Lower leg skin (tissue), 4 donors: ENCODE measurements around the gene ACAN. TPM values are rescaled to one million over a fixed set of nuclear protein-coding genes. Genes with fewer than 3 reads are reported as not detected.
A peak's percentile ranks its signal among the peaks of the same experiment; 100 is the strongest.

Experiments
- DNase-seq, 2 donors: peaks; one replicate each; pipeline ENCODE4 v3.0.0-alpha.2; 2019; ENCODE audit warnings: low spot score in 2 of 2
- H3K4me3 ChIP-seq: fragments of 200-600 bp; sonication (generic); 2 replicates; pipeline ENCODE4 v1.5.1; 2017; ENCODE audit warnings: mild to moderate bottlenecking, low read depth; ENCODE audit not compliant: poor library complexity, severe bottlenecking
- CTCF ChIP-seq, 3 donors: fragments of 450-650 bp; IDR thresholded peaks; one replicate each; pipeline ENCODE4 v1.5.1; 2016; ENCODE audit warnings: antibody characterized with exemption in 3 of 3, mild to moderate bottlenecking in 3 of 3, moderate library complexity in 2 of 3
- POLR2A ChIP-seq, 2 donors: fragments of 450-650 bp; IDR thresholded peaks; one replicate each; pipeline ENCODE4 v1.6.1; 2016 to 2017; ENCODE audit warnings: antibody characterized with exemption in 2 of 2, mild to moderate bottlenecking in 1 of 2, moderate library complexity in 1 of 2
- WGBS, 2 donors: methylation state at CpG; one replicate each; pipeline ENCODE4 v1.1.5; 2018; 5-methylcytosine and 5-hydroxymethylcytosine counted together
- intact Hi-C: fragments of 100-400 bp; cut with DNase I; formaldehyde crosslinking; loops from one replicate; pipeline ENCODE4 v1.15.0; 2023; ENCODE audit warnings: low total_unique reads
- total RNA-seq, 4 donors: library from RNA; depleted of rRNA; stranded (reverse); fragments of >200 nt; gene quantifications; one replicate each; pipeline ENCODE4 v1.1.0, GENCODE V29; 2016

ACAN gene
- total RNA-seq, 4 donors from 2014 or later = 0.17 to 0.61 (median 0.58) TPM; not detected in 1

- no peak overlapping the region for H3K4me3 ChIP-seq
- intact Hi-C loops = no loop called here
- DNase-seq = peak in 1 of 2 donors; percentile 58
- no peak for TF ChIP-seq CTCF (IDR thresholded peaks at IDR 0.05)
- WGBS, 2 donors = 34 to 35% methylated on average over 22 of the region's 22 CpGs
Measured at GRCh38 chr15:88792342-88793282, 10.6 kb upstream of the ACAN start.

- no peak overlapping the region for H3K4me3 ChIP-seq
- TF ChIP-seq CTCF (IDR thresholded peaks at IDR 0.05) = no peak
- no peak for TF ChIP-seq POLR2A (IDR thresholded peaks at IDR 0.05)
- 69 to 72% methylated on average over 5 of the region's 5 CpGs for WGBS, 2 donors
- no peak for DNase-seq
- intact Hi-C loops = no loop called here
Measured at GRCh38 chr15:88794001-88794400, 9.2 kb upstream of the ACAN start.

GRCh38 chr15:88797663-88798339 lies 5.4 kb upstream of the ACAN start:
- H3K4me3 ChIP-seq = no peak overlapping the region
- intact Hi-C loops = no loop called here
- peak in 1 of 2 donors; percentile 39 for DNase-seq
- WGBS, 2 donors = 61 to 68% methylated on average over 7 of the region's 7 CpGs
- no peak for TF ChIP-seq CTCF (IDR thresholded peaks at IDR 0.05)

GRCh38 chr15:88799341-88799740 lies 3.9 kb upstream of the ACAN start:
- WGBS, 2 donors = 88 to 90% methylated on average over 4 of the region's 4 CpGs
- intact Hi-C loops = no loop called here
- no peak overlapping the region for H3K4me3 ChIP-seq
- TF ChIP-seq POLR2A (IDR thresholded peaks at IDR 0.05) (no peak), CTCF (IDR thresholded peaks at IDR 0.05) (no peak)
- DNase-seq = peak in 1 of 2 donors; percentile 63

- no peak overlapping the region for H3K4me3 ChIP-seq
- WGBS, 2 donors = 24 to 37% methylated on average over 1 of the region's 1 CpG
- DNase-seq = peak in 1 of 2 donors; percentile 48
- intact Hi-C loops = no loop called here
- TF ChIP-seq POLR2A (IDR thresholded peaks at IDR 0.05) = no peak
- TF ChIP-seq CTCF (IDR thresholded peaks at IDR 0.05) = no peak
Measured at GRCh38 chr15:88800026-88800425, 3.2 kb upstream of the ACAN start.
